Activated T-helper 2 cell treated with anti-CD3 and anti-CD28 coated beads, Interferon-gamma antibody, Interleukin-2, Interleukin-4, amounts not matched to agents 10 μg/mL and 5 μg/mL and 100 μg/mL, durations not matched to agents 14 hours and 24 hours and 36 hours (primary cell): ENCODE results near the gene ZEB2. TPM values are rescaled to one million over a fixed set of nuclear protein-coding genes. Genes with fewer than 3 reads are reported as not detected.

ENCODE experiments used
- DNase-seq: peaks from one replicate; pipeline ENCODE4 v3.0.0; 2021; ENCODE audit warnings: low spot score
- H3K27ac Mint-ChIP-seq: one replicate; pipeline ENCODE4 v1.8.0; 2021; ENCODE audit warnings: mixed read lengths
- H3K27me3 Mint-ChIP-seq: one replicate; pipeline ENCODE4 v1.8.0; 2021; ENCODE audit warnings: low read depth, mixed read lengths
- H3K36me3 Mint-ChIP-seq: one replicate; pipeline ENCODE4 v1.8.0; 2021; ENCODE audit warnings: low read depth, mixed read lengths
- H3K4me1 Mint-ChIP-seq: one replicate; pipeline ENCODE4 v1.8.0; 2021; ENCODE audit warnings: low read depth, mixed read lengths
- H3K4me3 Mint-ChIP-seq: one replicate; pipeline ENCODE4 v1.8.0; 2021; ENCODE audit warnings: low read depth, mild to moderate bottlenecking, moderate library complexity, mixed read lengths
- H3K9me3 Mint-ChIP-seq: one replicate; pipeline ENCODE4 v1.8.0; 2021; ENCODE audit warnings: mixed read lengths
- intact Hi-C: fragments of 100-400 bp; cut with micrococcal nuclease; formaldehyde crosslinking; loops from one replicate; pipeline ENCODE4 v1.15.1; 2023
- total RNA-seq: library from RNA; stranded (reverse); gene quantifications from 2 replicates; pipeline ENCODE4 v1.2.3, GENCODE V29; 2022

ZEB2 gene
- total RNA-seq, 1 donor from 2014 or later = 53.2 TPM

GRCh38 chr2:144516411-144516980 lies 3.4 kb downstream of the ZEB2 start:
- Mint-ChIP-seq H3K9me3 (no peaks in the 10 kb centered on the region), H3K4me3 (peak overlapping the region; percentile 79), H3K4me1 (peaks cover 25% of the 10 kb centered on the region), H3K36me3 (peaks cover 41% of the 10 kb centered on the region), H3K27me3 (peaks cover 21% of the 10 kb centered on the region), H3K27ac (peak overlapping the region; percentile 90)
- intact Hi-C loops = loop anchor here (2.0 to 10.0 kb wide), 11 partner anchors 16 to 812 kb away; a partner anchor contains a TSS
- no peak for DNase-seq

DNA sequence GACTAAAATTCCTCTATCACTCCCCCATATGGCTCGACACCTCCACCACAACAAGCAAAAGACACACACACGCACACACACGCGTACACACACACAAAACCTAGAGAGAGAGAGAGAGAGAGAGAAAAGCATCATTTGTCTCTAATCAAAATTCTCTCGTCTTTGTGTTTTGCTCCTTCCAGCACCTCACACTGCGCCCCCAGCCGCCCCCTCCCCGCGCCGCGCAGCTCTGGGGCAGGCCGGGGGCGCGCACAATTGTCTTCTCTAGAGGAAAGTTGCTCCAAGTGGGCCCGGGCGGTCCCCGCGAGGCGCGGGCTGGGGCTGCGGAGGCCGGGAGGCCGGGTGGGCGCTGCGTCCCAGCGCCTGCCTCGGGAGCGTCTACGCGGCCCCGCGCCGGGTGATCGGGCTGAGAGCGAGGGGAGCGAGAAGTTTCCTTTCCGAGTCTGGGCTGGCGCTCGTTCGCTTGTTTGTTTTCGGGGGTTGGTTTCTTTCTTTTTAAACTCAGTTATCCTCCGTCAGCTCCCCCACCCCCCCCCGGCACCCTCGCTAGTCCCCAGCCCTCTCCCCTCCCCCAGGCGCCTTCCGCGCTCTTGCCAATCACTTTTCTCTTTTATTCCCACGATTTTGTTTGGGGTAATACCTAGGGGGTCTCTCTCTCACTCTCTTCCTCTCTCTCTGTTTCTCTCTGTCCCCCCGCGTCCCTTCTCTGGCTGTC lies 4.1 kb downstream of the ZEB2 start:
- DNase-seq = peak; percentile 41
- intact Hi-C loops = loop anchor here (1.0 to 10.0 kb wide), 12 partner anchors 11 to 811 kb away; a partner anchor contains a TSS

GRCh38 chr2:144515099-144515695 lies 4.7 kb downstream of the ZEB2 start:
- Mint-ChIP-seq H3K27ac (peak overlapping the region; percentile 66), H3K4me1 (peaks cover 31% of the 10 kb centered on the region), H3K27me3 (peaks cover 15% of the 10 kb centered on the region), H3K36me3 (peaks cover 49% of the 10 kb centered on the region), H3K9me3 (no peaks in the 10 kb centered on the region), H3K4me3 (peak overlapping the region; percentile 79)
- no peak for DNase-seq
- intact Hi-C loops = loop anchor here (1.0 to 10.0 kb wide), 7 partner anchors 10 to 810 kb away; no protein-coding TSS in a partner anchor

More for the DNA sequence above, 4.1 kb downstream of the ZEB2 start:
- H3K9me3 Mint-ChIP-seq = no peaks in the 10 kb centered on the region
- H3K36me3 Mint-ChIP-seq = peaks cover 44% of the 10 kb centered on the region
- peaks cover 30% of the 10 kb centered on the region for H3K4me1 Mint-ChIP-seq
- H3K4me3 Mint-ChIP-seq = peak overlapping the region; percentile 79
- H3K27me3 Mint-ChIP-seq = peaks cover 17% of the 10 kb centered on the region
- peak overlapping the region; percentile 90 for H3K27ac Mint-ChIP-seq

DNA sequence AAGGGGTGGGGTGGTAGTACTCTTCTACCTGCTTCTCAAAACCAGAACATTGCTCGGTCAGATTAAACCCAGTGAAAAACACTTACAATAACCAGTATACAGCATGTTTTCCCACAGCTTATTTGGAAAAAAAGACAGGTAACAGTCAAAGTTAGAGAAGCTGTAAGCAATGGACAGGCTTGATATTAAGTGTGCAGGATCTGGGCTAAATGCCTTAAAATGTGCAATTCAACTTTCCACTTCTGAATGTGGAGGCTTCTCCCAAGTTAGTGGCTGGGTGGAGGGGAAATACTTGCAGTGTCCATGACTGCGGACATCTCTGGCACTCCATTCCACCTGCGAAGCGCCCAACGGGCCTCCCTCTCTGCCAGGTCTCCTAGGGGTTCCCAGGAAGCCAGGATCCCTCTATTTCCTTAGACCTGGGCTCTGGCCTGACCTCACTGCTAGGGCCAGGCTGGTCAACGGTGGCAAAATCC lies 5.3 kb downstream of the ZEB2 start:
- Mint-ChIP-seq H3K27me3 (peaks cover 15% of the 10 kb centered on the region), H3K36me3 (peaks cover 49% of the 10 kb centered on the region), H3K4me1 (peaks cover 31% of the 10 kb centered on the region), H3K4me3 (peak overlapping the region; percentile 79), H3K27ac (no peak overlapping the region), H3K9me3 (no peaks in the 10 kb centered on the region)
- intact Hi-C loops = loop anchor here (1.0 to 10.0 kb wide), 7 partner anchors 9 to 810 kb away; no protein-coding TSS in a partner anchor
- DNase-seq = no peak

- intact Hi-C loops = loop anchor here (10.0 kb wide), 1 partner anchor 809 kb away; no protein-coding TSS in a partner anchor
- H3K27ac Mint-ChIP-seq = no peak overlapping the region
- H3K9me3 Mint-ChIP-seq = no peaks in the 10 kb centered on the region
- no peak for DNase-seq
- H3K27me3 Mint-ChIP-seq = peaks cover 17% of the 10 kb centered on the region
- peaks cover 36% of the 10 kb centered on the region for H3K4me1 Mint-ChIP-seq
- no peak overlapping the region for H3K4me3 Mint-ChIP-seq
- H3K36me3 Mint-ChIP-seq = peaks cover 56% of the 10 kb centered on the region
Measured at GRCh38 chr2:144513388-144514101, 6.4 kb downstream of the ZEB2 start.

- no peaks in the 10 kb centered on the region for H3K9me3 Mint-ChIP-seq
Measured at GRCh38 chr2:144512891-144513351, 7.0 kb downstream of the ZEB2 start.

GRCh38 chr2:144512470-144512869 lies 7.4 kb downstream of the ZEB2 start:
- no peak for DNase-seq
- Mint-ChIP-seq H3K36me3 (peaks cover 63% of the 10 kb centered on the region), H3K27me3 (peaks cover 19% of the 10 kb centered on the region), H3K27ac (no peak overlapping the region), H3K4me3 (no peak overlapping the region), H3K9me3 (no peaks in the 10 kb centered on the region), H3K4me1 (peaks cover 46% of the 10 kb centered on the region)
- intact Hi-C loops = loop anchor here (10.0 kb wide), 1 partner anchor 808 kb away; no protein-coding TSS in a partner anchor

More at GRCh38 chr2:144512891-144513351, 7.0 kb downstream of the ZEB2 start:
- intact Hi-C loops = loop anchor here (10.0 kb wide), 1 partner anchor 808 kb away; no protein-coding TSS in a partner anchor
- peaks cover 59% of the 10 kb centered on the region for H3K36me3 Mint-ChIP-seq
- no peak overlapping the region for H3K4me3 Mint-ChIP-seq
- H3K4me1 Mint-ChIP-seq = peaks cover 42% of the 10 kb centered on the region
- DNase-seq = no peak
- H3K27ac Mint-ChIP-seq = no peak overlapping the region
- peaks cover 17% of the 10 kb centered on the region for H3K27me3 Mint-ChIP-seq

DNA sequence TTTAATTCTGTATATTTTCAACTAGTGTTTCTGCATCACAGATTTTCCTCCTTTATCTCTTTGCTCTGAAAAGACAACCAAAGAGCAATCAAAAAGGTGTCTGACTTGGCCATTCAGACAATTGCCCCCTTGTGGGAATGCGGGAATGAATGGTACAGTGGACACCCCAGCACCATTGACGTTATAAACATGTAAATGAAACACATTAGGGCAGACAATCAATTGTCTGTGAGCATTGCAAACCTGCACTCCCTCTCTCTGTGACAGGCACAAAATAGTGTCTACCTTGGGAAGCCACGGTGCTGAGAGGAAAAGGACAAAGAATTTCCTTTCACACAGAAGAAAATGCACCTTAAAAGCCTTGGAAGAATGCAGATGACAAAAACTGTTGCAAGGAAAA lies 8.0 kb downstream of the ZEB2 start:
- no peak overlapping the region for H3K27ac Mint-ChIP-seq
- no peak for DNase-seq
- peaks cover 51% of the 10 kb centered on the region for H3K4me1 Mint-ChIP-seq
- no peak overlapping the region for H3K4me3 Mint-ChIP-seq
- H3K9me3 Mint-ChIP-seq = no peaks in the 10 kb centered on the region
- intact Hi-C loops = loop anchor here (10.0 kb wide), 1 partner anchor 807 kb away; no protein-coding TSS in a partner anchor
- H3K27me3 Mint-ChIP-seq = peaks cover 19% of the 10 kb centered on the region
- H3K36me3 Mint-ChIP-seq = peaks cover 62% of the 10 kb centered on the region

- Mint-ChIP-seq H3K36me3 (peaks cover 62% of the 10 kb centered on the region), H3K4me1 (peaks cover 54% of the 10 kb centered on the region), H3K27me3 (peaks cover 19% of the 10 kb centered on the region), H3K9me3 (no peaks in the 10 kb centered on the region), H3K4me3 (no peak overlapping the region), H3K27ac (no peak overlapping the region)
- DNase-seq = no peak
- intact Hi-C loops = loop anchor here (10.0 kb wide), 1 partner anchor 807 kb away; no protein-coding TSS in a partner anchor
Measured at GRCh38 chr2:144511226-144511810, 8.6 kb downstream of the ZEB2 start.

DNA sequence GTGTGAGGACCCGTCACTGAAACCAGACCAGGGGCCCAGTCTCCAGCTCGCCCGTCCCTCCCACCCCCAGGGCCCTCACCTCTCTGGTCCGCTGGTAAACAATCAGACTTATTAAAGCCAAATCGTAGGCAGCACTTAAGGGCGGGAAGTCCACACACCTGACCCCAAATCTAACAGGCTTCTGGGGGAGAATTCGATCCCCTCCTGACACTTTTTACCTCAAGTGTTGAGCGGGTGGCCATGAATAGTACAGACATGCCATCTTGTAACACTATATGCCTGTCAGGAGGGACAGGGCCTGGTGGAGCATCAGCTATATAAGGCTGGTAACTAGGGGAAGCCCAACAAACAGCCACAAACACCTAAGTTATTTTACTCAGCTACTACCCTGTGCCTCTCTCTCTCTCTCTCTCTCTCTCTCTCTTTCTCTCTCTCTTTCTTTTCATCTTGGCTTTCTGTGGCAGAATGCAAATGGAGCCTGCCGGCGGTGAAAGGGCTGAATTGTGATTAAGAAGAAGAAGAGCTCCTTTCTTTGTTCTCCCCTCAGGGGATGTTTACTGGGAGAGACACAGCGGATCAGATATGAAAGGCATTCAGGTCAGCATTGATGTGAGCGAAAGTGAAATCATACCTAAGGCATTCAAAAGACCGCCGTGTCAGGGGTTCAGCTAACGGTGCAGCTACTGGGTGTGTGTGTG lies 9.5 kb downstream of the ZEB2 start:
- Mint-ChIP-seq H3K36me3 (peaks cover 60% of the 10 kb centered on the region), H3K27me3 (peaks cover 19% of the 10 kb centered on the region), H3K4me3 (no peak overlapping the region), H3K4me1 (peaks cover 61% of the 10 kb centered on the region), H3K27ac (no peak overlapping the region), H3K9me3 (no peaks in the 10 kb centered on the region)
- intact Hi-C loops = loop anchor here (10.0 kb wide), 1 partner anchor 806 kb away; no protein-coding TSS in a partner anchor
- DNase-seq = no peak

GRCh38 chr2:144509879-144510221 lies 10.1 kb downstream of the ZEB2 start:
- intact Hi-C loops = loop anchor here (10.0 kb wide), 1 partner anchor 805 kb away; no protein-coding TSS in a partner anchor
- no peak overlapping the region for H3K27ac Mint-ChIP-seq
- no peak for DNase-seq
- H3K36me3 Mint-ChIP-seq = peaks cover 58% of the 10 kb centered on the region
- H3K4me1 Mint-ChIP-seq = peaks cover 62% of the 10 kb centered on the region
- peaks cover 19% of the 10 kb centered on the region for H3K27me3 Mint-ChIP-seq
- no peaks in the 10 kb centered on the region for H3K9me3 Mint-ChIP-seq
- no peak overlapping the region for H3K4me3 Mint-ChIP-seq
